Heart left ventricle (tissue), 13 donors: ENCODE measurements around the gene MCC.

Experiments
- CTCF ChIP-seq, 12 donors: fragments of 200-600 bp; sonication (generic) in 4 of 12; IDR thresholded peaks; one replicate each; pipeline versions ENCODE4 v1.5.0 to v1.8.0; 2018 to 2022; ENCODE audit warnings: antibody characterized with exemption in 12 of 12, mild to moderate bottlenecking in 5 of 12
- POLR2A ChIP-seq, 2 donors: fragments of 450-650 bp; IDR thresholded peaks; one replicate each; pipeline ENCODE4 v1.6.1; 2017; ENCODE audit warnings: antibody characterized with exemption in 2 of 2, mild to moderate bottlenecking in 2 of 2, moderate library complexity in 2 of 2
- donor health status: ischemic (EF 13 %, LVEDD 7.1; RV severe dilation, severe dysfunction).
- donor health status: DM: no; HTN: yes; CAD: no.
- donor health status: DM: no; HTN: no; CAD: no.
- donor health status: ischemic (EF 25% LVEDD 6.9; RV normal size, moderate dysfunction).
- donor health status: ischemic (EF 25% LVEDD 5.7; RV mildly dilated, moderate dysfunction).
- donor health status: ischemic (EF 35%, LVEDD 5.7; RV mildly dilated, moderate dysfunction).
- donor health status: nonischemic (EF 11% LVEDD 7.7; RV severe dilation, severe dysfunction).
- donor health status: DM: yes; HTN: yes; CAD: no.
- donor health status: PGD.
- donor health status: ischemic (EF 29% LVEDD 5.4; RV normal size, mild dysfunction).
- donor health status: nonischemic (EF 23%, LVEDD 6.1; RV moderate dilation, normal function).

GRCh38 chr5:113245427-113246225 lies 242.6 kb downstream of the MCC start:
- TF ChIP-seq CTCF (IDR thresholded peaks at IDR 0.05) (no peak), POLR2A (IDR thresholded peaks at IDR 0.05) (no peak)
